Neural cell (in vitro differentiated cells): ENCODE results near the gene DTX3L. TPM values are rescaled to one million over a fixed set of nuclear protein-coding genes. Genes with fewer than 3 reads are reported as not detected.

ENCODE experiments used
- H2AFZ ChIP-seq: fragments of 200-600, 300-800 bp; sonication (generic), shearing (Covaris generic); 2 replicates; pipeline ENCODE4 v1.6.0; 2014; ENCODE audit warnings: low read depth, mild to moderate bottlenecking, antibody characterized with exemption, low read length, moderate library complexity
- H3F3A ChIP-seq: fragments of 200-600 bp; shearing (Covaris generic); 2 replicates; pipeline ENCODE4 v1.6.1; 2016; ENCODE audit warnings: mild to moderate bottlenecking, moderate library complexity, mixed read lengths, antibody characterized with exemption, low read length; ENCODE audit not compliant: insufficient read depth, poor library complexity, severe bottlenecking
- H3K27ac ChIP-seq: fragments of 200-600, 300-800 bp; sonication (generic), shearing (Covaris generic); 2 replicates; pipeline ENCODE4 v1.5.1; 2014; ENCODE audit warnings: mild to moderate bottlenecking, low read length, moderate library complexity
- H3K27me3 ChIP-seq: fragments of 300-800, 200-600 bp; sonication (generic), shearing (Covaris generic); 2 replicates; pipeline ENCODE4 v1.6.0; 2014; ENCODE audit warnings: mild to moderate bottlenecking, low read depth, low read length, moderate library complexity; ENCODE audit not compliant: insufficient read depth
- H3K36me3 ChIP-seq: fragments of 300-800, 200-600 bp; sonication (generic), shearing (Covaris generic); 2 replicates; pipeline ENCODE4 v1.5.1; 2014; ENCODE audit warnings: mild to moderate bottlenecking, antibody characterized with exemption, low read length, moderate library complexity; ENCODE audit not compliant: insufficient read depth
- H3K4me2 ChIP-seq: fragments of 300-800, 200-600 bp; sonication (generic), shearing (Covaris generic); 2 replicates; pipeline ENCODE4 v1.6.0; 2014; ENCODE audit warnings: mild to moderate bottlenecking, low read length
- H3K4me3 ChIP-seq: fragments of 300-800, 200-600 bp; sonication (generic), shearing (Covaris generic); 2 replicates; pipeline ENCODE4 v1.5.1; 2014; ENCODE audit warnings: mild to moderate bottlenecking, low read length, moderate library complexity
- H3K79me2 ChIP-seq: fragments of 200-600 bp; shearing (Covaris generic); replicated peaks from 2 replicates; pipeline ENCODE4 v1.6.0; 2014; ENCODE audit warnings: mild to moderate bottlenecking, low read length, moderate library complexity; ENCODE audit not compliant: insufficient read depth
- H3K9ac ChIP-seq: fragments of 300-800, 200-600 bp; sonication (generic), shearing (Covaris generic); 2 replicates; pipeline ENCODE4 v1.6.1; 2016; ENCODE audit warnings: mild to moderate bottlenecking, low read length, mixed read lengths
- H3K9me2 ChIP-seq: fragments of 200-600 bp; shearing (Covaris generic); 2 replicates; pipeline ENCODE4 v1.6.1; 2016; ENCODE audit warnings: mild to moderate bottlenecking, low read length, mixed read lengths; ENCODE audit not compliant: insufficient read depth
- H3K9me3 ChIP-seq: fragments of 200-600, 300-800 bp; sonication (generic), shearing (Covaris generic); 2 replicates; pipeline ENCODE4 v1.6.1; 2016; ENCODE audit warnings: mild to moderate bottlenecking, mixed run types, low read length, moderate library complexity, mixed read lengths
- H4K20me1 ChIP-seq: fragments of 200-600 bp; shearing (Covaris generic); 2 replicates; pipeline ENCODE4 v1.6.1; 2016; ENCODE audit warnings: mild to moderate bottlenecking, mixed run types; ENCODE audit not compliant: insufficient read depth
- CTCF ChIP-seq: fragments of 450-650 bp; IDR thresholded peaks from 2 replicates; pipeline ENCODE4 v1.5.1; 2014; ENCODE audit warnings: antibody characterized with exemption, mild to moderate bottlenecking, moderate library complexity; ENCODE audit not compliant: poor library complexity, severe bottlenecking
- EP300 ChIP-seq: fragments of 450-650 bp; conservative IDR thresholded peaks from 2 replicates; pipeline ENCODE4 v1.6.1; 2014; ENCODE audit warnings: antibody characterized with exemption, mild to moderate bottlenecking, moderate library complexity; ENCODE audit not compliant: poor library complexity, severe bottlenecking
- EZH2 ChIP-seq: fragments of 200-600, 300-800 bp; shearing (Covaris generic), sonication (generic); IDR thresholded peaks from 2 replicates; pipeline ENCODE4 v1.6.1; 2014; ENCODE audit warnings: antibody characterized with exemption, low read length, borderline replicate concordance, mild to moderate bottlenecking; ENCODE audit not compliant: insufficient read depth, poor library complexity, severe bottlenecking
- MXI1 ChIP-seq: fragments of 450-650 bp; conservative IDR thresholded peaks from 2 replicates; pipeline ENCODE4 v1.6.1; 2014; ENCODE audit warnings: antibody characterized with exemption, mild to moderate bottlenecking; ENCODE audit not compliant: poor library complexity, severe bottlenecking
- POLR2AphosphoS5 ChIP-seq: IDR thresholded peaks from 2 replicates; pipeline ENCODE4 v1.6.1; 2012
- RAD21 ChIP-seq: fragments of 450-650 bp; conservative IDR thresholded peaks from 2 replicates; pipeline ENCODE4 v1.6.1; 2014; ENCODE audit warnings: antibody characterized with exemption, mild to moderate bottlenecking, moderate library complexity
- REST ChIP-seq: IDR thresholded peaks from 2 replicates; pipeline ENCODE4 v1.6.1; 2012; ENCODE audit warnings: borderline replicate concordance
- SMC3 ChIP-seq: fragments of 450-650 bp; conservative IDR thresholded peaks from 2 replicates; pipeline ENCODE4 v1.6.1; 2014; ENCODE audit warnings: antibody characterized with exemption, mild to moderate bottlenecking, moderate library complexity; ENCODE audit not compliant: poor library complexity
- TAF1 ChIP-seq: IDR thresholded peaks from 2 replicates; pipeline ENCODE4 v1.6.1; 2012; ENCODE audit warnings: low read depth
- polyA plus RNA-seq: library from polyadenylated mRNA; depleted of rRNA; stranded (reverse); fragments of >200 nt; gene quantifications from 2 replicates; pipeline ENCODE4 v1.2.3, GENCODE V29; 2014

Gene DTX3L
- polyA plus RNA-seq, 1 donor from 2014 or later: not detected

- no peaks in the 10 kb centered on the region for H3F3A ChIP-seq
- H3K9me3 ChIP-seq: no peaks in the 10 kb centered on the region
- no peak overlapping the region for H3K9ac ChIP-seq
- H4K20me1 ChIP-seq: no peaks in the 10 kb centered on the region
- H3K36me3 ChIP-seq: no peaks in the 10 kb centered on the region
- TF ChIP-seq MXI1 (no peak), REST (no peak), EZH2 (no peak), CTCF (no peak), TAF1 (no peak), POLR2AphosphoS5 (no peak), EP300 (no peak), SMC3 (no peak), RAD21 (no peak)
- peaks cover 3% of the 10 kb centered on the region for H3K27me3 ChIP-seq
- H3K79me2 ChIP-seq: no peaks in the 10 kb centered on the region
- H3K9me2 ChIP-seq: no peaks in the 10 kb centered on the region
- H3K4me3 ChIP-seq: no peak overlapping the region
- H3K4me2 ChIP-seq: no peak overlapping the region
- no peak overlapping the region for H2AFZ ChIP-seq
- no peak overlapping the region for H3K27ac ChIP-seq
These were observed 5.5 kb upstream of the DTX3L start for GRCh38 chr3:122558605-122559004.

GRCh38 chr3:122559906-122560305, 4.2 kb upstream of the DTX3L start:
- Histone ChIP-seq H3K27me3 (peaks cover 16% of the 10 kb centered on the region), H3K4me3 (no peak overlapping the region), H3K9ac (no peak overlapping the region), H3F3A (no peaks in the 10 kb centered on the region), H3K9me3 (no peaks in the 10 kb centered on the region), H2AFZ (no peak overlapping the region), H3K27ac (no peak overlapping the region), H3K4me2 (no peak overlapping the region), H3K36me3 (no peaks in the 10 kb centered on the region), H4K20me1 (no peaks in the 10 kb centered on the region), H3K79me2 (no peaks in the 10 kb centered on the region), H3K9me2 (no peaks in the 10 kb centered on the region)
- TF ChIP-seq SMC3: no peak
- no peak for TF ChIP-seq TAF1
- no peak for TF ChIP-seq EP300
- TF ChIP-seq RAD21: no peak
- TF ChIP-seq POLR2AphosphoS5: no peak
- no peak for TF ChIP-seq EZH2
- TF ChIP-seq CTCF: no peak
- TF ChIP-seq REST: no peak
- no peak for TF ChIP-seq MXI1
